ENCODE measurements around the gene LZTS3. TPM values are rescaled to one million over a fixed set of nuclear protein-coding genes. Genes with fewer than 3 reads are reported as not detected.

LZTS3 gene
- total and polyA plus RNA-seq, 2 of the 8 experiments (the other 6 are each of a cell fraction or from before 2014, with no cell fraction given), result 31.8 to 33.5 TPM

- no peaks in the 10 kb centered on the region; a peak in 1 of 8 replicates for H3K36me3 ChIP-seq (ENCODE audit: control insufficient read depth in 2 of 4, insufficient read depth in 4 of 4, low read length in 3 of 4)
- H3K79me1 ChIP-seq (ENCODE audit: low read depth, low read length), result no peaks in the 10 kb centered on the region; the same call in none of the 2 replicates
- H4K91ac ChIP-seq (replicated peaks; ENCODE audit: insufficient read length, low read length), result peak overlapping the region; percentile 85
- no peak overlapping the region for H2AFZ ChIP-seq (ENCODE audit: low read length)
- peak overlapping the region; percentile 80 to 87 (median 84) for H3K9ac ChIP-seq (replicated peaks in 1 of 4; ENCODE audit: extremely low read depth in 1 of 4, low read depth in 3 of 4, low read length in 3 of 4)
- H2BK120ac ChIP-seq (replicated peaks; ENCODE audit: low read depth, low read length), result no peak overlapping the region
- H3K27me3 ChIP-seq (replicated peaks in 1 of 4; ENCODE audit: control insufficient read depth in 3 of 4, extremely low read depth in 1 of 4, insufficient read depth in 3 of 4, low read length in 3 of 4), result no peaks in the 10 kb centered on the region
- H2BK12ac ChIP-seq (ENCODE audit: low read depth, low read length), result peak overlapping the region; percentile 96; the same call in 1 of the 2 replicates
- H2BK20ac ChIP-seq (ENCODE audit: low read length), result no peak overlapping the region
- H4K8ac ChIP-seq (ENCODE audit: extremely low read depth, insufficient read depth, low read length), result peak overlapping the region; percentile 88
- peak overlapping the region; percentile 91 for H3K18ac ChIP-seq (ENCODE audit: extremely low read depth, low read length)
- CTCF ChIA-PET (ENCODE audit: partially characterized antibody), result interaction anchor here (1.2 kb wide), 1 partner anchor 11 kb away, joined by 3 read pairs; no protein-coding TSS in a partner anchor
- 4% methylated on average over 13 of the region's 13 CpGs; no CpG with 5 or more reads in 1 of the 2 experiments for WGBS, 2 experiments (ENCODE audit: extremely low coverage in 1 of 2, insufficient coverage in 1 of 2, insufficient read length in 1 of 2, insufficient replicate concordance in 2 of 2, low coverage in 1 of 2, low lambda C conversion rate in 2 of 2, missing lambda C conversion rate in 1 of 2)
- H3K27ac ChIP-seq (ENCODE audit: low read depth, low read length), result peak overlapping the region; percentile 61; the same call in 1 of the 2 replicates
- H3K14ac ChIP-seq (ENCODE audit: insufficient read length), result no peak overlapping the region
- H4K20me1 ChIP-seq (replicated peaks in 1 of 2; ENCODE audit: control insufficient read depth in 1 of 2, insufficient read depth in 2 of 2, low read length in 2 of 2), result peaks cover 0 to 4% of the 10 kb centered on the region in 2 experiments
- H2BK5ac ChIP-seq (ENCODE audit: low read depth, low read length), result peak overlapping the region; percentile 95
- H3K4me1 ChIP-seq (replicated peaks in 1 of 4; ENCODE audit: control insufficient read depth in 3 of 4, insufficient read depth in 4 of 4, low read length in 3 of 4), result peaks cover 3 to 17% (median 9%) of the 10 kb centered on the region in 4 experiments
- peak overlapping the region; percentile 73 to 77 for H3K4me2 ChIP-seq (ENCODE audit: insufficient read depth in 1 of 2, low read depth in 2 of 2, low read length in 2 of 2)
- POLR2A ChIA-PET (ENCODE audit: partially characterized antibody), result interaction anchor here (0.8 to 3.9 kb wide), 8 partner anchors 10 to 34 kb away, joined by 3 to 19 read pairs (median 7); partner anchors contain the start of genes FASTKD5, ITPA and UBOX5
- no peaks in the 10 kb centered on the region for H3K9me3 ChIP-seq (ENCODE audit: insufficient read depth in 2 of 2, low read depth in 1 of 2, low read length in 1 of 2)
- H4K5ac ChIP-seq (ENCODE audit: insufficient read length, low read depth, low read length), result no peak overlapping the region
- H2AK5ac ChIP-seq (ENCODE audit: low read depth, low read length), result no peak overlapping the region
- peak in 1 of 2 experiments; percentile 31 for DNase-seq (ENCODE audit: low read depth in 1 of 2, low spot score in 2 of 2)
- peak overlapping the region; percentile 84 for H3K56ac ChIP-seq (replicated peaks; ENCODE audit: insufficient read length, low read depth, low read length)
- H3K23ac ChIP-seq (ENCODE audit: insufficient read length), result no peak overlapping the region
- peak overlapping the region; percentile 98; the same call in 1 of the 2 replicates for H2BK15ac ChIP-seq (ENCODE audit: low read length)
- peak overlapping the region; percentile 97 for H3K4ac ChIP-seq (replicated peaks; ENCODE audit: insufficient read length, low read depth, low read length)
- peak overlapping the region; percentile 83 to 95 (median 91) for H3K4me3 ChIP-seq (ENCODE audit: extremely low read depth in 1 of 4, insufficient read depth in 2 of 4, low read depth in 3 of 4, low read length in 4 of 4)
- FAIRE-seq, result peak; percentile 78
- peaks cover 0 to 17% of the 10 kb centered on the region in 2 experiments; a peak in 2 of 4 replicates for H3K79me2 ChIP-seq (ENCODE audit: control insufficient read depth in 1 of 2, insufficient read depth in 2 of 2, low read length in 2 of 2)
- peaks cover 9% of the 10 kb centered on the region; the same call in 1 of the 2 replicates for H3K23me2 ChIP-seq (ENCODE audit: low read depth, low read length)
- no peak for TF ChIP-seq BCL11A (IDR thresholded peaks at IDR 0.05; ENCODE audit: low read depth in 2 of 2, low read length in 2 of 2)
- TF ChIP-seq MAFK (IDR thresholded peaks at IDR 0.05; ENCODE audit: low read depth, low read length), result no peak
- no peak for TF ChIP-seq ATF3 (IDR thresholded peaks at IDR 0.05; ENCODE audit: insufficient read depth, low read depth, low read length)
- TF ChIP-seq CHD2 (IDR thresholded peaks at IDR 0.05; ENCODE audit: low read length), result no peak
- TF ChIP-seq GTF2F1 (IDR thresholded peaks at IDR 0.05; ENCODE audit: borderline replicate concordance, low read depth, low read length), result no peak
- peak; percentile 1 to 34; a peak in 1 of 3 replicates for TF ChIP-seq POLR2A (IDR thresholded peaks at IDR 0.05; ENCODE audit: control extremely low read depth in 1 of 2, low read depth in 2 of 2, low read length in 2 of 2)
- no peak for TF ChIP-seq POU5F1 (IDR thresholded peaks at IDR 0.05; ENCODE audit: low read depth, low read length)
- TF ChIP-seq POLR2AphosphoS5 (IDR thresholded peaks at IDR 0.05; ENCODE audit: low read depth, low read length), result no peak; the same call in 1 of the 2 replicates
- peak; percentile 5 for TF ChIP-seq TAF7 (optimal IDR thresholded peaks at IDR 0.05; ENCODE audit: borderline replicate concordance, low read depth, low read length)
- no peak for TF ChIP-seq GABPA (IDR thresholded peaks at IDR 0.05; ENCODE audit: borderline replicate concordance, insufficient read depth, low read length)
- no peak for TF ChIP-seq EGR1 (IDR thresholded peaks at IDR 0.05; ENCODE audit: borderline replicate concordance, low read depth, low read length)
These were observed 1.3 kb upstream of the LZTS3 start for GRCh38 chr20:3174442-3175261.

All from H1 (cell line).